MM.1S (cell line): ENCODE results near the gene ANKRD52.

Experiments
- DNase-seq: peaks from one replicate; pipeline ENCODE4 v3.0.0-alpha.2; 2015
- H2AFZ ChIP-seq: fragments of 300-600 bp; sonication (generic); 2 replicates; pipeline ENCODE4 v1.6.0; 2016; ENCODE audit warnings: antibody characterized with exemption, low read length
- H3F3A ChIP-seq: fragments of 300-600 bp; sonication (generic); 2 replicates; pipeline ENCODE4 v1.6.1; 2016; ENCODE audit warnings: mild to moderate bottlenecking, antibody characterized with exemption, low read length, moderate library complexity, mixed read lengths; ENCODE audit not compliant: insufficient read depth
- H3K27ac ChIP-seq: fragments of 300-600 bp; sonication (generic); 2 replicates; pipeline ENCODE4 v1.5.1; 2016; ENCODE audit warnings: mild to moderate bottlenecking, low read length
- H3K27me3 ChIP-seq: fragments of 300-600 bp; sonication (generic); replicated peaks from 2 replicates; pipeline ENCODE4 v1.6.0; 2016; ENCODE audit warnings: low read length; ENCODE audit not compliant: insufficient read depth
- H3K36me3 ChIP-seq: fragments of 300-600 bp; sonication (generic); replicated peaks from 2 replicates; pipeline ENCODE4 v1.6.1; 2016; ENCODE audit warnings: mild to moderate bottlenecking, low read length, mixed read lengths; ENCODE audit not compliant: insufficient read depth
- H3K4me1 ChIP-seq: fragments of 300-600 bp; sonication (generic); 2 replicates; pipeline ENCODE4 v1.6.1; 2016; ENCODE audit warnings: low read length, mixed read lengths
- H3K4me2 ChIP-seq: fragments of 300-600 bp; sonication (generic); 2 replicates; pipeline ENCODE4 v1.6.0; 2016; ENCODE audit warnings: low read depth, low read length
- H3K4me3 ChIP-seq: fragments of 300-600 bp; sonication (generic); 2 replicates; pipeline ENCODE4 v1.5.1; 2016; ENCODE audit warnings: low read length, mixed read lengths
- H3K79me2 ChIP-seq: fragments of 300-600 bp; sonication (generic); 2 replicates; pipeline ENCODE4 v1.6.1; 2016; ENCODE audit warnings: mixed run types, low read length, mixed read lengths
- H3K9ac ChIP-seq: fragments of 300-600 bp; sonication (generic); 2 replicates; pipeline ENCODE4 v1.6.1; 2016; ENCODE audit warnings: low read length, mixed read lengths
- H3K9me2 ChIP-seq: fragments of 300-600 bp; sonication (generic); replicated peaks from 2 replicates; pipeline ENCODE4 v1.6.1; 2016; ENCODE audit warnings: mild to moderate bottlenecking, low read length, mixed read lengths; ENCODE audit not compliant: insufficient read depth
- H3K9me3 ChIP-seq: fragments of 300-600 bp; sonication (generic); replicated peaks from 2 replicates; pipeline ENCODE4 v1.6.1; 2016; ENCODE audit warnings: mild to moderate bottlenecking, low read length, mixed read lengths; ENCODE audit not compliant: insufficient read depth
- H4K20me1 ChIP-seq: fragments of 300-600 bp; sonication (generic); 2 replicates; pipeline ENCODE4 v1.6.1; 2016; ENCODE audit warnings: mild to moderate bottlenecking, low read length, moderate library complexity, mixed read lengths; ENCODE audit not compliant: insufficient read depth
- EZH2 ChIP-seq: fragments of 300-600 bp; sonication (generic); optimal IDR thresholded peaks from 2 replicates; pipeline ENCODE3; 2017; ENCODE audit warnings: low read depth, mild to moderate bottlenecking, antibody characterized with exemption, low read length, mixed read lengths
- EZH2phosphoT487 ChIP-seq: fragments of 300-600 bp; sonication (generic); IDR thresholded peaks from 2 replicates; pipeline ENCODE4 v1.6.1; 2018; ENCODE audit warnings: antibody characterized with exemption, low read length
- TF ChIP-seq, protein P1 (sequence below): fragments of 300-600 bp; sonication (generic); IDR thresholded peaks from 2 replicates; pipeline ENCODE4 v1.5.1; 2016; ENCODE audit warnings: antibody characterized with exemption, low read length, mixed read lengths

The ANKRD52 gene

GRCh38 chr12:56206452-56207166 lies 51.6 kb downstream of the ANKRD52 start:
- no peaks in the 10 kb centered on the region for H3K4me1 ChIP-seq
- DNase-seq: peak; percentile 46
- no peak overlapping the region for H3K4me2 ChIP-seq
- no peak overlapping the region for H2AFZ ChIP-seq
- no peak overlapping the region for H3K27ac ChIP-seq
- peaks cover 3% of the 10 kb centered on the region for H3K36me3 ChIP-seq
- H3K9me2 ChIP-seq: no peaks in the 10 kb centered on the region
- no peak for TF ChIP-seq EZH2
- TF ChIP-seq, protein P1, sequence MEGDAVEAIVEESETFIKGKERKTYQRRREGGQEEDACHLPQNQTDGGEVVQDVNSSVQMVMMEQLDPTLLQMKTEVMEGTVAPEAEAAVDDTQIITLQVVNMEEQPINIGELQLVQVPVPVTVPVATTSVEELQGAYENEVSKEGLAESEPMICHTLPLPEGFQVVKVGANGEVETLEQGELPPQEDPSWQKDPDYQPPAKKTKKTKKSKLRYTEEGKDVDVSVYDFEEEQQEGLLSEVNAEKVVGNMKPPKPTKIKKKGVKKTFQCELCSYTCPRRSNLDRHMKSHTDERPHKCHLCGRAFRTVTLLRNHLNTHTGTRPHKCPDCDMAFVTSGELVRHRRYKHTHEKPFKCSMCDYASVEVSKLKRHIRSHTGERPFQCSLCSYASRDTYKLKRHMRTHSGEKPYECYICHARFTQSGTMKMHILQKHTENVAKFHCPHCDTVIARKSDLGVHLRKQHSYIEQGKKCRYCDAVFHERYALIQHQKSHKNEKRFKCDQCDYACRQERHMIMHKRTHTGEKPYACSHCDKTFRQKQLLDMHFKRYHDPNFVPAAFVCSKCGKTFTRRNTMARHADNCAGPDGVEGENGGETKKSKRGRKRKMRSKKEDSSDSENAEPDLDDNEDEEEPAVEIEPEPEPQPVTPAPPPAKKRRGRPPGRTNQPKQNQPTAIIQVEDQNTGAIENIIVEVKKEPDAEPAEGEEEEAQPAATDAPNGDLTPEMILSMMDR: peak; percentile 55
- H3K4me3 ChIP-seq: no peak overlapping the region
- no peaks in the 10 kb centered on the region for H3K27me3 ChIP-seq
- no peaks in the 10 kb centered on the region for H4K20me1 ChIP-seq
- H3K9ac ChIP-seq: no peak overlapping the region
- H3F3A ChIP-seq: no peaks in the 10 kb centered on the region
- no peaks in the 10 kb centered on the region for H3K79me2 ChIP-seq
- no peaks in the 10 kb centered on the region for H3K9me3 ChIP-seq

DNA sequence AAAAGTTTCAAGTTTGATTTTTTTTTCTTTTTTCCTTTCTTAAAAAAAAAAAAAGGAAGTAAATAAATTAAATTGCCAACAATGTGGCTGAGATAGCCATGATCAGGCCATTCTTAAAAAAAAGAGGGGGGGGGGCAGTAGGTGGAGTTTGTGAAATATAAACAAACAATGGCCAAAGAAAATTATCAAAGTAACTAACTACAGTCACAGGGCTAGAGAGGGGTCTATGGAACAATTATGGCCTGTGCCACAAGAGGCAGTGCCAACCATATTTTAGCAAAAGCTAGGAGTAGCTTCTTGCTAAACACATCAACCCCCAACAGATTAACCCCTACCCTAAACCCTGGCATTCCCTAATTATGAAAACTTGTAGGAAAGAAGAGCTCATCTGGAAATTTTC lies 52.7 kb downstream of the ANKRD52 start:
- Histone ChIP-seq H3K4me1 (no peaks in the 10 kb centered on the region), H3K9ac (no peak overlapping the region), H3K9me3 (no peaks in the 10 kb centered on the region), H3F3A (no peaks in the 10 kb centered on the region), H3K4me2 (no peak overlapping the region), H3K36me3 (peaks cover 3% of the 10 kb centered on the region), H3K27ac (no peak overlapping the region), H3K9me2 (no peaks in the 10 kb centered on the region), H3K79me2 (no peaks in the 10 kb centered on the region), H3K27me3 (no peaks in the 10 kb centered on the region), H4K20me1 (no peaks in the 10 kb centered on the region), H3K4me3 (no peak overlapping the region), H2AFZ (no peak overlapping the region)
- TF ChIP-seq, protein P1: no peak
- TF ChIP-seq EZH2: no peak
- no peak for TF ChIP-seq EZH2phosphoT487
- DNase-seq: no peak

- no peak overlapping the region for H3K4me3 ChIP-seq
- no peaks in the 10 kb centered on the region; the same call in 1 of the 2 replicates for H3K36me3 ChIP-seq
- no peaks in the 10 kb centered on the region for H3K9me3 ChIP-seq
- no peaks in the 10 kb centered on the region for H3K79me2 ChIP-seq
- H3K27ac ChIP-seq: no peak overlapping the region
- no peak for DNase-seq
- no peaks in the 10 kb centered on the region for H4K20me1 ChIP-seq
- no peaks in the 10 kb centered on the region for H3K4me1 ChIP-seq
- TF ChIP-seq, protein P1: no peak
- TF ChIP-seq EZH2phosphoT487: no peak
- no peak for TF ChIP-seq EZH2
- H3K27me3 ChIP-seq: no peaks in the 10 kb centered on the region
- H3K9ac ChIP-seq: no peak overlapping the region
- no peak overlapping the region for H3K4me2 ChIP-seq
- H2AFZ ChIP-seq: no peak overlapping the region
- H3K9me2 ChIP-seq: no peaks in the 10 kb centered on the region
- no peaks in the 10 kb centered on the region for H3F3A ChIP-seq
Measured at GRCh38 chr12:56204275-56204674, 53.9 kb downstream of the ANKRD52 start.
